ENCODE measurements around the gene ZNF891.

DNA sequence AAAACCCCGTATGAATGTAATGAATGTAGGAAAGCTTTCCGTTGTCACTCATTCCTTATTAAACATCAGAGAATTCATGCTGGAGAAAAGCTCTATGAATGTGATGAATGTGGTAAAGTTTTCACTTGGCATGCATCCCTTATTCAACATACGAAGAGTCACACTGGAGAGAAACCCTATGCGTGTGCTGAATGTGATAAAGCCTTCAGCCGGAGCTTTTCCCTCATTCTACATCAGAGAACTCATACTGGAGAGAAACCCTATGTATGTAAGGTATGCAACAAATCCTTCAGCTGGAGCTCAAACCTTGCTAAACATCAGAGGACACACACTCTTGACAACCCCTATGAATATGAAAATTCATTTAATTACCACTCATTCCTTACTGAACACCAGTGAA is 23.8 kb downstream of the ZNF891 start:
- TF ChIP-seq, protein P1, sequence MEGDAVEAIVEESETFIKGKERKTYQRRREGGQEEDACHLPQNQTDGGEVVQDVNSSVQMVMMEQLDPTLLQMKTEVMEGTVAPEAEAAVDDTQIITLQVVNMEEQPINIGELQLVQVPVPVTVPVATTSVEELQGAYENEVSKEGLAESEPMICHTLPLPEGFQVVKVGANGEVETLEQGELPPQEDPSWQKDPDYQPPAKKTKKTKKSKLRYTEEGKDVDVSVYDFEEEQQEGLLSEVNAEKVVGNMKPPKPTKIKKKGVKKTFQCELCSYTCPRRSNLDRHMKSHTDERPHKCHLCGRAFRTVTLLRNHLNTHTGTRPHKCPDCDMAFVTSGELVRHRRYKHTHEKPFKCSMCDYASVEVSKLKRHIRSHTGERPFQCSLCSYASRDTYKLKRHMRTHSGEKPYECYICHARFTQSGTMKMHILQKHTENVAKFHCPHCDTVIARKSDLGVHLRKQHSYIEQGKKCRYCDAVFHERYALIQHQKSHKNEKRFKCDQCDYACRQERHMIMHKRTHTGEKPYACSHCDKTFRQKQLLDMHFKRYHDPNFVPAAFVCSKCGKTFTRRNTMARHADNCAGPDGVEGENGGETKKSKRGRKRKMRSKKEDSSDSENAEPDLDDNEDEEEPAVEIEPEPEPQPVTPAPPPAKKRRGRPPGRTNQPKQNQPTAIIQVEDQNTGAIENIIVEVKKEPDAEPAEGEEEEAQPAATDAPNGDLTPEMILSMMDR (conservative IDR thresholded peaks at IDR 0.05 in 1 of 2, IDR thresholded peaks at IDR 0.05 in 1 of 2; ENCODE audit: low read depth in 1 of 2, low read length in 2 of 2): no peak
- TF ChIP-seq EZH2 (IDR thresholded peaks at IDR 0.05; ENCODE audit: low read length, missing control alignments): no peak

Data from fibroblast of lung (primary cell).